K562 (cell line): ENCODE data around the gene CLDN24. TPM values are rescaled to one million over a fixed set of nuclear protein-coding genes. Genes with fewer than 3 reads are reported as not detected.
A peak's percentile ranks its signal among the peaks of the same experiment; 100 is the strongest.

Experiments
- BHLHE40 ChIP-seq: IDR thresholded peaks from 2 replicates; pipeline ENCODE4 v1.6.1; 2011; ENCODE audit warnings: low read length, improper control_type of control experiment
- CHAMP1 ChIP-seq: fragments of 450-650 bp; IDR thresholded peaks from 2 replicates; pipeline ENCODE4 v1.6.1; 2016; ENCODE audit warnings: mild to moderate bottlenecking
- CREBBP ChIP-seq: IDR thresholded peaks from one replicate; pipeline ENCODE4 v1.6.1; 2012; ENCODE audit warnings: low read depth, mild to moderate bottlenecking, control low read depth, inconsistent platforms, low read length
- EP400 ChIP-seq: fragments of 450-650 bp; IDR thresholded peaks from 2 replicates; pipeline ENCODE4 v1.6.1; 2017; ENCODE audit warnings: antibody characterized with exemption, mild to moderate bottlenecking, moderate library complexity
- HCFC1 ChIP-seq: IDR thresholded peaks from 2 replicates; pipeline ENCODE4 v1.6.1; 2012; ENCODE audit warnings: low read depth, low read length, improper control_type of control experiment
- HDAC8 ChIP-seq: fragments of 450-650 bp; IDR thresholded peaks from 2 replicates; pipeline ENCODE4 v1.6.1; 2016; ENCODE audit warnings: mild to moderate bottlenecking, missing genetic modification characterization, moderate library complexity, missing compliant biosample characterization
- HMG20A ChIP-seq: fragments of 450-650 bp; formaldehyde crosslinking; conservative IDR thresholded peaks from 2 replicates; pipeline ENCODE4 v1.4.0; 2020; ENCODE audit warnings: mild to moderate bottlenecking, mixed read lengths
- JUN ChIP-seq, 2 experiments: sonication (generic) in 1 of 2; formaldehyde crosslinking in 1 of 2; IDR thresholded peaks; 2 replicates each; pipeline versions ENCODE4 v1.6.1 to v1.8.0; 2012 to 2022; ENCODE audit warnings: borderline replicate concordance in 2 of 2, mild to moderate bottlenecking in 2 of 2, improper control_type of control experiment in 1 of 2, low read depth in 1 of 2, low read length in 1 of 2, missing genetic modification reagents in 1 of 2
- MECOM ChIP-seq: fragments of 250-450 bp; sonication (Bioruptor Pico); IDR thresholded peaks from 2 replicates; pipeline ENCODE4 v1.8.0; 2022; ENCODE audit warnings: inconsistent platforms
- MEF2A ChIP-seq: IDR thresholded peaks from 2 replicates; pipeline ENCODE4 v1.6.1; 2011; ENCODE audit warnings: low read depth, mild to moderate bottlenecking, low read length, moderate library complexity; ENCODE audit not compliant: control insufficient read depth
- PHB2 ChIP-seq: fragments of 450-650 bp; IDR thresholded peaks from 2 replicates; pipeline ENCODE4 v1.6.1; 2017; ENCODE audit warnings: low read depth
- PRMT5 ChIP-seq: sonication (generic); formaldehyde crosslinking; IDR thresholded peaks from 2 replicates; pipeline ENCODE4 v1.5.0; 2020; ENCODE audit warnings: missing genetic modification reagents
- SMARCB1 ChIP-seq: IDR thresholded peaks from 2 replicates; pipeline ENCODE4 v1.6.1; 2011; ENCODE audit warnings: improper control_type of control experiment, low read depth; ENCODE audit not compliant: insufficient read length
- SRSF3 ChIP-seq: fragments of 200-400 bp; formaldehyde crosslinking; IDR thresholded peaks from 2 replicates; pipeline ENCODE4 v1.6.1; 2016; ENCODE audit warnings: mild to moderate bottlenecking, low read length, moderate library complexity; ENCODE audit not compliant: insufficient read depth
- TAF15 ChIP-seq: fragments of 200-400 bp; formaldehyde crosslinking; IDR thresholded peaks from 2 replicates; pipeline ENCODE4 v1.6.1; 2017; ENCODE audit warnings: mild to moderate bottlenecking, low read depth, low read length, moderate library complexity
- THRB ChIP-seq: fragments of 450-650 bp; formaldehyde crosslinking; conservative IDR thresholded peaks from 2 replicates; pipeline ENCODE4 v1.4.0; 2022; ENCODE audit warnings: mild to moderate bottlenecking, missing genetic modification characterization
- ZFX ChIP-seq: sonication (generic); formaldehyde crosslinking; IDR thresholded peaks from 2 replicates; pipeline ENCODE4 v1.8.0; 2022; ENCODE audit warnings: mild to moderate bottlenecking, missing genetic modification reagents, moderate library complexity
- ZNF134 ChIP-seq: fragments of 250-450 bp; sonication (Bioruptor Pico); conservative IDR thresholded peaks from 2 replicates; pipeline ENCODE4 v1.4.0; 2020
- ZNF445 ChIP-seq: fragments of 250-450 bp; sonication (Bioruptor Pico); IDR thresholded peaks from 2 replicates; pipeline ENCODE4 v1.4.0; 2020; ENCODE audit warnings: low read depth, mild to moderate bottlenecking, moderate library complexity
- ZNF589 ChIP-seq: fragments of 200-800 bp; sonication (Bioruptor generic); IDR thresholded peaks from 2 replicates; pipeline ENCODE4 v1.6.1; 2016; ENCODE audit warnings: low read depth, missing genetic modification characterization, missing compliant biosample characterization
- ZNF655 ChIP-seq: fragments of 250-450 bp; sonication (Bioruptor Pico); IDR thresholded peaks from 2 replicates; pipeline ENCODE4 v1.5.0; 2021
- ZNF76 ChIP-seq: fragments of 250-450 bp; sonication (Bioruptor Pico); IDR thresholded peaks from 2 replicates; pipeline ENCODE4 v1.4.0; 2020; ENCODE audit warnings: mild to moderate bottlenecking, moderate library complexity, borderline replicate concordance
- polyA plus RNA-seq, 8 experiments: library from polyadenylated mRNA; depleted of rRNA in 4 of 8; stranded (reverse) in 5 of 8; unstranded in 3 of 8; fragments of >200 nt; fragmentation: Nextera tagmentation in 2 of 8; fragmentation: Illumina TruSeq in 1 of 8; extraction: Ambion mirVana in 2 of 8; extraction: Trizol in 1 of 8; gene quantifications; 2 replicates each; pipeline versions ENCODE4 v1.2.1 to v1.2.3, GENCODE V29; 2011 to 2014; ENCODE audit warnings: inconsistent platforms in 1 of 8, missing spikeins in 1 of 8
- total RNA-seq, 7 experiments: library from RNA; depleted of rRNA in 6 of 7; stranded (reverse); fragments of >200 nt in 6 of 7; fragmentation: Illumina TruSeq in 2 of 7; extraction: Trizol in 2 of 7; gene quantifications; 2 replicates each; pipeline versions ENCODE4 v1.2.1 to v1.2.3, GENCODE V29; 2011 to 2021; ENCODE audit warnings: low replicate concordance in 1 of 7
- TF ChIP-seq, protein P1 (sequence below): fragments of 250-450 bp; sonication (Bioruptor Pico); IDR thresholded peaks from 2 replicates; pipeline ENCODE4 v1.5.0; 2020; ENCODE audit warnings: mild to moderate bottlenecking

CLDN24 gene
- total and polyA plus RNA-seq, 9 of the 15 experiments (the other 6 are each of a cell fraction or from before 2014, with no cell fraction given), result not detected

DNA sequence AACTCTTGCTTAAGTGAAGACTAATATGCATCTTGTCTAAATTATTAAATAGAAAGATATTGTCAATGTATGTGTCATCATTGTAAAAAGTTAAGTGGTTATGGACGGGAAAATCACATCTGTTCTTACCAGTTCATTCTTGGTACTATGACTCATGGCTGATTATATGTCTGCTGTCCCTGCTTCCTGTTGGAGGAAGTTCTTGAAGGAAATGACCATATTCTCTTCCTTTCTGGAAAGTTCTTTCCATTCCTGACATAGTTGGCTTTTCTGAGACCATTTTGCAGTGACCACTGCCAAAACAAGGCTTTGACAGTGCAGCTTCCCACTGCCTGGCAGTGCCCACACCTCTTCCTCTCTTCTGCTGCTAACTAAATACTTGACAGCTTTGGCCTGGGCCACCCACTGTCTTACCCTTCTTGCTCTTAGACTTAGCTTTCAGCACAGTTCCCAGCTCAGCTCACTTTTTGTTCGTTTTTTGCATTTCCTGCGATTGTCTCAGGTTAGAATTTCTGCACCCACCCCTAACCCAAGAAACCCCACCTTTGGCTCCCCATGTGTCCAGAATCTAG is 13.2 kb upstream of the CLDN24 start (continued):
- TF ChIP-seq BHLHE40 (no peak), PRMT5 (CRISPR knock-in tag) (no peak), ZFX (CRISPR knock-in tag) (no peak), THRB (no peak), MECOM (no peak), ZNF655 (CRISPR knock-in tag) (no peak), ZNF445 (CRISPR knock-in tag) (no peak), EP400 (peak; percentile 4; the same call in 1 of the 2 replicates), JUN (IDR thresholded peaks at IDR 0.05; ENCODE audit: borderline replicate concordance, low read depth, low read length) (peak; percentile 60; the same call in 1 of the 2 replicates), JUN (CRISPR knock-in tag; IDR thresholded peaks at IDR 0.05; ENCODE audit: borderline replicate concordance) (no peak), HDAC8 (tag) (no peak), ZNF76 (CRISPR knock-in tag) (no peak), TAF15 (no peak), HMG20A (CRISPR knock-in tag) (no peak), CREBBP (no peak), CHAMP1 (no peak), SRSF3 (no peak), ZNF134 (CRISPR knock-in tag) (no peak), SMARCB1 (no peak), ZNF589 (CRISPR knock-in tag) (peak; percentile 74; the same call in 1 of the 2 replicates), HCFC1 (no peak), MEF2A (no peak), PHB2 (no peak)
- TF ChIP-seq, protein P1, sequence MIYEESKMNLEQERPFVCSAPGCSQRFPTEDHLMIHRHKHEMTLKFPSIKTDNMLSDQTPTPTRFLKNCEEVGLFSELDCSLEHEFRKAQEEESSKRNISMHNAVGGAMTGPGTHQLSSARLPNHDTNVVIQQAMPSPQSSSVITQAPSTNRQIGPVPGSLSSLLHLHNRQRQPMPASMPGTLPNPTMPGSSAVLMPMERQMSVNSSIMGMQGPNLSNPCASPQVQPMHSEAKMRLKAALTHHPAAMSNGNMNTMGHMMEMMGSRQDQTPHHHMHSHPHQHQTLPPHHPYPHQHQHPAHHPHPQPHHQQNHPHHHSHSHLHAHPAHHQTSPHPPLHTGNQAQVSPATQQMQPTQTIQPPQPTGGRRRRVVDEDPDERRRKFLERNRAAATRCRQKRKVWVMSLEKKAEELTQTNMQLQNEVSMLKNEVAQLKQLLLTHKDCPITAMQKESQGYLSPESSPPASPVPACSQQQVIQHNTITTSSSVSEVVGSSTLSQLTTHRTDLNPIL (CRISPR knock-in tag), result no peak
